HG02943 (cell line): ENCODE measurements around the gene CARS2.
A peak's percentile ranks its signal among the peaks of the same experiment; 100 is the strongest.
"Not testable (repeated sequence)": the region's sequence is repeated elsewhere in the genome, so short reads cannot be mapped to it uniquely, and the experiment has no call there.

Experiments used
- ATAC-seq: cut with Tn5 transposase; IDR thresholded peaks from one replicate; pipeline ENCODE4 v1.9.1; 2021; ENCODE audit warnings: mild to moderate bottlenecking, low read depth, moderate library complexity; ENCODE audit not compliant: unreplicated experiment

CARS2 gene

GRCh38 chr13:110684388-110685056 lies 21.4 kb downstream of the CARS2 start:
- ATAC-seq, result no peak

- ATAC-seq, result no peak
Measured at GRCh38 chr13:110683921-110684320, 22.0 kb downstream of the CARS2 start.

- ATAC-seq, result no peak
Measured at GRCh38 chr13:110683203-110683883, 22.6 kb downstream of the CARS2 start.

GRCh38 chr13:110682746-110683145 lies 23.2 kb downstream of the CARS2 start:
- no peak for ATAC-seq

- no peak for ATAC-seq
Measured at GRCh38 chr13:110681868-110682550, 23.9 kb downstream of the CARS2 start.

- no peak for ATAC-seq
Measured at GRCh38 chr13:110680852-110681251, 25.1 kb downstream of the CARS2 start.

GRCh38 chr13:110677731-110678545 lies 28.0 kb downstream of the CARS2 start:
- no peak for ATAC-seq

GRCh38 chr13:110676595-110677587 lies 29.0 kb downstream of the CARS2 start:
- peak; percentile 72 for ATAC-seq

GRCh38 chr13:110669814-110670213 lies 36.1 kb downstream of the CARS2 start:
- not testable (repeated sequence) for ATAC-seq

GRCh38 chr13:110669036-110669435 lies 36.9 kb downstream of the CARS2 start:
- ATAC-seq, result no peak

GRCh38 chr13:110666255-110666533 lies 39.7 kb downstream of the CARS2 start:
- ATAC-seq, result no peak

GRCh38 chr13:110665491-110666254 lies 40.2 kb downstream of the CARS2 start:
- ATAC-seq, result no peak

- ATAC-seq, result no peak
Measured at GRCh38 chr13:110664673-110665072, 41.2 kb downstream of the CARS2 start.

GRCh38 chr13:110664041-110664440 lies 41.9 kb downstream of the CARS2 start:
- ATAC-seq, result no peak

GRCh38 chr13:110663491-110663890 lies 42.4 kb downstream of the CARS2 start:
- no peak for ATAC-seq

- ATAC-seq, result no peak
Measured at GRCh38 chr13:110662777-110663443, 43.0 kb downstream of the CARS2 start.

- no peak for ATAC-seq
Measured at GRCh38 chr13:110662091-110662490, 43.8 kb downstream of the CARS2 start.

- ATAC-seq, result no peak
Measured at GRCh38 chr13:110661256-110661655, 44.7 kb downstream of the CARS2 start.
